Liver (tissue), 9 donors: Measurements from ENCODE around the gene SHC4. TPM values are rescaled to one million over a fixed set of nuclear protein-coding genes. Genes with fewer than 3 reads are reported as not detected.

Experiments
- DNase-seq: peaks from one replicate; pipeline ENCODE4 v3.0.0-alpha.2; 2017; ENCODE audit warnings: low spot score
- H3K27ac ChIP-seq, 2 donors: one replicate each; pipeline ENCODE4 v1.7.0; 2013; ENCODE audit warnings: inconsistent platforms in 2 of 2, low read length in 2 of 2, control low read depth in 1 of 2, low read depth in 1 of 2, mild to moderate bottlenecking in 1 of 2
- H3K27me3 ChIP-seq, 4 donors: one replicate each; pipeline versions ENCODE4 v1.6.1 to v1.7.0; 2013; ENCODE audit warnings: low read length in 3 of 4, inconsistent platforms in 1 of 4, mild to moderate bottlenecking in 1 of 4, moderate library complexity in 1 of 4; ENCODE audit not compliant: control insufficient read depth in 4 of 4, insufficient read depth in 4 of 4
- H3K36me3 ChIP-seq, 4 donors: one replicate each; pipeline versions ENCODE4 v1.6.1 to v1.7.0; 2013; ENCODE audit warnings: low read length in 3 of 4, mild to moderate bottlenecking in 3 of 4, low read depth in 1 of 4, moderate library complexity in 1 of 4; ENCODE audit not compliant: control insufficient read depth in 4 of 4, insufficient read depth in 3 of 4
- H3K4me1 ChIP-seq, 4 donors: one replicate each; pipeline versions ENCODE4 v1.6.1 to v1.7.0; 2013; ENCODE audit warnings: low read length in 3 of 4, mild to moderate bottlenecking in 3 of 4, moderate library complexity in 1 of 4; ENCODE audit not compliant: control insufficient read depth in 4 of 4, insufficient read depth in 4 of 4
- H3K4me3 ChIP-seq, 3 donors: one replicate each; pipeline versions ENCODE4 v1.6.1 to v1.7.0; 2013; ENCODE audit warnings: low read length in 3 of 3, control low read depth in 1 of 3, low read depth in 1 of 3, mild to moderate bottlenecking in 1 of 3
- H3K9ac ChIP-seq, 2 donors: one replicate each; pipeline ENCODE4 v1.7.0; 2013; ENCODE audit warnings: low read length in 2 of 2, mild to moderate bottlenecking in 2 of 2, moderate library complexity in 2 of 2, control low read depth in 1 of 2, low read depth in 1 of 2
- H3K9me3 ChIP-seq, 4 donors: one replicate each; pipeline versions ENCODE4 v1.6.1 to v1.7.0; 2013; ENCODE audit warnings: low read length in 3 of 4; ENCODE audit not compliant: control insufficient read depth in 4 of 4
- EGR1 ChIP-seq, 2 donors: IDR thresholded peaks; 2 replicates each; pipeline ENCODE4 v1.6.1; 2016 to 2018; ENCODE audit warnings: antibody characterized with exemption in 2 of 2, low read depth in 2 of 2
- FOXA1 ChIP-seq: IDR thresholded peaks from 2 replicates; pipeline ENCODE4 v1.6.1; 2016; ENCODE audit warnings: antibody characterized with exemption
- FOXA2 ChIP-seq: IDR thresholded peaks from 2 replicates; pipeline ENCODE4 v1.6.1; 2016; ENCODE audit warnings: antibody characterized with exemption
- GABPA ChIP-seq, 2 donors: IDR thresholded peaks in 1 of 2; conservative IDR thresholded peaks in 1 of 2; 2 replicates each; pipeline ENCODE4 v1.6.1; 2016; ENCODE audit warnings: antibody characterized with exemption in 2 of 2, mild to moderate bottlenecking in 1 of 2, moderate library complexity in 1 of 2
- HNF4A ChIP-seq, 2 donors: conservative IDR thresholded peaks; 2 replicates each; pipeline ENCODE4 v1.6.1; 2016; ENCODE audit warnings: antibody characterized with exemption in 2 of 2, mild to moderate bottlenecking in 2 of 2
- HNF4G ChIP-seq: IDR thresholded peaks from 2 replicates; pipeline ENCODE4 v1.6.1; 2016; ENCODE audit warnings: antibody characterized with exemption
- JUND ChIP-seq, 2 donors: IDR thresholded peaks; 2 replicates each; pipeline ENCODE4 v1.6.1; 2016; ENCODE audit warnings: antibody characterized with exemption in 2 of 2
- NR2F2 ChIP-seq: IDR thresholded peaks from 2 replicates; pipeline ENCODE4 v1.6.1; 2016; ENCODE audit warnings: antibody characterized with exemption
- RAD21 ChIP-seq, 2 donors: IDR thresholded peaks; 2 replicates each; pipeline ENCODE4 v1.6.1; 2016; ENCODE audit warnings: antibody characterized with exemption in 2 of 2, mild to moderate bottlenecking in 2 of 2
- RXRA ChIP-seq, 2 donors: IDR thresholded peaks; 2 replicates each; pipeline ENCODE4 v1.6.1; 2017 to 2018; ENCODE audit warnings: antibody characterized with exemption in 2 of 2, mild to moderate bottlenecking in 1 of 2
- SP1 ChIP-seq: IDR thresholded peaks from 2 replicates; pipeline ENCODE4 v1.6.1; 2018; ENCODE audit warnings: antibody characterized with exemption, mild to moderate bottlenecking
- TAF1 ChIP-seq: conservative IDR thresholded peaks from 2 replicates; pipeline ENCODE4 v1.6.1; 2016; ENCODE audit warnings: antibody characterized with exemption, mild to moderate bottlenecking
- YY1 ChIP-seq: IDR thresholded peaks from 2 replicates; pipeline ENCODE4 v1.6.1; 2016; ENCODE audit warnings: antibody characterized with exemption, mild to moderate bottlenecking
- WGBS: extraction: QIAGEN DNeasy Blood & Tissue Kit; methylation state at CpG from one replicate; pipeline ENCODE4 v1.1.7; 2013; 5-methylcytosine and 5-hydroxymethylcytosine counted together
- polyA plus RNA-seq, 2 donors: library from polyadenylated mRNA; stranded (reverse) in 1 of 2; unstranded in 1 of 2; fragments of 200-250 nt in 1 of 2; fragments of >200 nt in 1 of 2; fragmentation: Nextera tagmentation in 1 of 2; extraction: Ambion mirVana in 1 of 2; gene quantifications; one replicate each; pipeline versions ENCODE4 v1.2.1 to v1.2.3, GENCODE V29; 2013 to 2015
- total RNA-seq, 2 donors: library from RNA; depleted of rRNA; stranded (reverse); fragments of >200 nt; gene quantifications; one replicate each; pipeline ENCODE4 v1.2.3, GENCODE V29; 2014
- TF ChIP-seq, protein P1 (sequence below): IDR thresholded peaks from 2 replicates; pipeline ENCODE4 v1.6.1; 2016; ENCODE audit warnings: antibody characterized with exemption
- TF ChIP-seq, protein P2 (sequence below): fragments of 150-350 bp; IDR thresholded peaks from 2 replicates; pipeline ENCODE4 v1.5.1; 2017; ENCODE audit warnings: improper control_type of control experiment, low read depth, low read length; ENCODE audit not compliant: missing input control
- TF ChIP-seq, protein P3 (sequence below): IDR thresholded peaks from 2 replicates; pipeline ENCODE4 v1.6.1; 2016; ENCODE audit warnings: antibody characterized with exemption, mild to moderate bottlenecking
- TF ChIP-seq, protein P4 (sequence below): IDR thresholded peaks from 2 replicates; pipeline ENCODE4 v1.6.1; 2016; ENCODE audit warnings: antibody characterized with exemption
- TF ChIP-seq, protein P5 (sequence below): IDR thresholded peaks from 2 replicates; pipeline ENCODE4 v1.6.1; 2016; ENCODE audit warnings: antibody characterized with exemption
- donor health status: healthy.
- donor health status: healthy.
- donor health status: healthy.
- donor health status: healthy.
- donor health status: healthy.

Gene SHC4
- total and polyA plus RNA-seq, 4 donors: under 0.01 to 0.19 (median 0.05) TPM

DNA sequence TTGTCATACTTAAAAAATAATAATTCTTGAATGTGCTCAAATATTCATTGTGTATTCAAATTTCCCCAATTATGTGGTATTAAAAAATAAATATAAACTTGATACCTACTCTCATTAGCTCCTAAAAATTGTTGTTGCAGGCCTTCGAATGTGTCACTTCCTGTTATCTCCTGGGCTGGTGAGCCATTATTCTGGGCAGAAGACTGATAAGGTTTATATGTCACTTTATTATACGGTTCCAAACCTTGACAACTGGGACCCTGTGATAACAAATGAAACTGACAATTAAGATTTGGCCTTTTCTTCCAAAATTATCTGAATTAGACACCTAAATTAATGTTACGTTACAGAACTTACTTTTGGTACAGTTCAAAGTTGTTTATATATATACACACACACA, 167.8 kb downstream of the SHC4 start:
- 87% methylated on average over 3 of the region's 3 CpGs for WGBS
- TF ChIP-seq YY1: no peak
- TF ChIP-seq HNF4A (conservative IDR thresholded peaks at IDR 0.05): no peak
- no peak for TF ChIP-seq FOXA2
- TF ChIP-seq JUND (IDR thresholded peaks at IDR 0.05): no peak
- TF ChIP-seq, protein P1, sequence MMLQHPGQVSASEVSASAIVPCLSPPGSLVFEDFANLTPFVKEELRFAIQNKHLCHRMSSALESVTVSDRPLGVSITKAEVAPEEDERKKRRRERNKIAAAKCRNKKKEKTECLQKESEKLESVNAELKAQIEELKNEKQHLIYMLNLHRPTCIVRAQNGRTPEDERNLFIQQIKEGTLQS: no peak
- TF ChIP-seq RAD21 (IDR thresholded peaks at IDR 0.05): no peak
- TF ChIP-seq, protein P2, sequence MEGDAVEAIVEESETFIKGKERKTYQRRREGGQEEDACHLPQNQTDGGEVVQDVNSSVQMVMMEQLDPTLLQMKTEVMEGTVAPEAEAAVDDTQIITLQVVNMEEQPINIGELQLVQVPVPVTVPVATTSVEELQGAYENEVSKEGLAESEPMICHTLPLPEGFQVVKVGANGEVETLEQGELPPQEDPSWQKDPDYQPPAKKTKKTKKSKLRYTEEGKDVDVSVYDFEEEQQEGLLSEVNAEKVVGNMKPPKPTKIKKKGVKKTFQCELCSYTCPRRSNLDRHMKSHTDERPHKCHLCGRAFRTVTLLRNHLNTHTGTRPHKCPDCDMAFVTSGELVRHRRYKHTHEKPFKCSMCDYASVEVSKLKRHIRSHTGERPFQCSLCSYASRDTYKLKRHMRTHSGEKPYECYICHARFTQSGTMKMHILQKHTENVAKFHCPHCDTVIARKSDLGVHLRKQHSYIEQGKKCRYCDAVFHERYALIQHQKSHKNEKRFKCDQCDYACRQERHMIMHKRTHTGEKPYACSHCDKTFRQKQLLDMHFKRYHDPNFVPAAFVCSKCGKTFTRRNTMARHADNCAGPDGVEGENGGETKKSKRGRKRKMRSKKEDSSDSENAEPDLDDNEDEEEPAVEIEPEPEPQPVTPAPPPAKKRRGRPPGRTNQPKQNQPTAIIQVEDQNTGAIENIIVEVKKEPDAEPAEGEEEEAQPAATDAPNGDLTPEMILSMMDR: no peak
- no peak for DNase-seq
- H3K4me1 ChIP-seq: peaks cover 0 to 9% (median 3%) of the 10 kb centered on the region in 4 donors
- no peak overlapping the region for H3K9ac ChIP-seq
- H3K27ac ChIP-seq: no peak overlapping the region
- H3K27me3 ChIP-seq: no peaks in the 10 kb centered on the region
- H3K9me3 ChIP-seq: no peaks in the 10 kb centered on the region
- no peaks in the 10 kb centered on the region for H3K36me3 ChIP-seq
- H3K4me3 ChIP-seq: no peak overlapping the region

DNA sequence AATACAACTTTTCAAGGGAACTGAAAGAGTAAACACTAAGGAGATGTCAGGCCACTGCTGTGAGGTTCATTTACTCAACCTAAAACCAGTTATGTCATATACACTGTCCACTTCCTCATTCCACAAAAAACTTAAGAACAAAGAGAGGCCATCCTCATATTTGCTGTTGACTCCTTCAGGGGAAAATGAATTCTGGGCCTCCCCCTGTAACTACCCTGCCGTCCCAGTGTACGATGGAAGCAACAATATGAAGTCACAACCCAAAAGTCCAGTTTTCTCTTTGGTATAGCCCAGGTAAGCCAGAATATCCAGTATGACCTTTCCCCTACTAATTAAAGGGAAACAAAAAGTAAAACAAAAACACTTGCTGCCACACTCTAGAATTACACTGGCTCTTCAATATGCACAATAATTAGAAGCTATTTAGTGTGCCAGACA, 169.0 kb downstream of the SHC4 start:
- 31% methylated on average over 2 of the region's 2 CpGs for WGBS
- H3K4me3 ChIP-seq: no peak overlapping the region

More for the DNA sequence above, 169.0 kb downstream of the SHC4 start:
- H3K4me1 ChIP-seq: peaks cover 0 to 9% (median 3%) of the 10 kb centered on the region in 4 donors
- no peaks in the 10 kb centered on the region for H3K9me3 ChIP-seq
- peak overlapping the region; percentile 37 to 62 for H3K27ac ChIP-seq
- H3K27me3 ChIP-seq: no peaks in the 10 kb centered on the region
- DNase-seq: no peak
- H3K9ac ChIP-seq: no peak overlapping the region
- TF ChIP-seq, protein P3, sequence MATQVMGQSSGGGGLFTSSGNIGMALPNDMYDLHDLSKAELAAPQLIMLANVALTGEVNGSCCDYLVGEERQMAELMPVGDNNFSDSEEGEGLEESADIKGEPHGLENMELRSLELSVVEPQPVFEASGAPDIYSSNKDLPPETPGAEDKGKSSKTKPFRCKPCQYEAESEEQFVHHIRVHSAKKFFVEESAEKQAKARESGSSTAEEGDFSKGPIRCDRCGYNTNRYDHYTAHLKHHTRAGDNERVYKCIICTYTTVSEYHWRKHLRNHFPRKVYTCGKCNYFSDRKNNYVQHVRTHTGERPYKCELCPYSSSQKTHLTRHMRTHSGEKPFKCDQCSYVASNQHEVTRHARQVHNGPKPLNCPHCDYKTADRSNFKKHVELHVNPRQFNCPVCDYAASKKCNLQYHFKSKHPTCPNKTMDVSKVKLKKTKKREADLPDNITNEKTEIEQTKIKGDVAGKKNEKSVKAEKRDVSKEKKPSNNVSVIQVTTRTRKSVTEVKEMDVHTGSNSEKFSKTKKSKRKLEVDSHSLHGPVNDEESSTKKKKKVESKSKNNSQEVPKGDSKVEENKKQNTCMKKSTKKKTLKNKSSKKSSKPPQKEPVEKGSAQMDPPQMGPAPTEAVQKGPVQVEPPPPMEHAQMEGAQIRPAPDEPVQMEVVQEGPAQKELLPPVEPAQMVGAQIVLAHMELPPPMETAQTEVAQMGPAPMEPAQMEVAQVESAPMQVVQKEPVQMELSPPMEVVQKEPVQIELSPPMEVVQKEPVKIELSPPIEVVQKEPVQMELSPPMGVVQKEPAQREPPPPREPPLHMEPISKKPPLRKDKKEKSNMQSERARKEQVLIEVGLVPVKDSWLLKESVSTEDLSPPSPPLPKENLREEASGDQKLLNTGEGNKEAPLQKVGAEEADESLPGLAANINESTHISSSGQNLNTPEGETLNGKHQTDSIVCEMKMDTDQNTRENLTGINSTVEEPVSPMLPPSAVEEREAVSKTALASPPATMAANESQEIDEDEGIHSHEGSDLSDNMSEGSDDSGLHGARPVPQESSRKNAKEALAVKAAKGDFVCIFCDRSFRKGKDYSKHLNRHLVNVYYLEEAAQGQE: peak; percentile 69
- TF ChIP-seq FOXA1: no peak
- TF ChIP-seq, protein P1: no peak
- TF ChIP-seq RAD21 (IDR thresholded peaks at IDR 0.05): no peak
- TF ChIP-seq GABPA (IDR thresholded peaks at IDR 0.05 in 1 of 2, conservative IDR thresholded peaks at IDR 0.05 in 1 of 2): no peak
- no peak for TF ChIP-seq NR2F2
- TF ChIP-seq, protein P2: no peak
- peak; percentile 49 to 65 for TF ChIP-seq HNF4A (conservative IDR thresholded peaks at IDR 0.05)
- TF ChIP-seq JUND (IDR thresholded peaks at IDR 0.05): peak in 1 of 2 donors; percentile 58
- TF ChIP-seq TAF1: no peak
- no peak for TF ChIP-seq EGR1 (IDR thresholded peaks at IDR 0.05; ENCODE audit: low read depth in 2 of 2)
- no peak for TF ChIP-seq HNF4G
- TF ChIP-seq, protein P4, sequence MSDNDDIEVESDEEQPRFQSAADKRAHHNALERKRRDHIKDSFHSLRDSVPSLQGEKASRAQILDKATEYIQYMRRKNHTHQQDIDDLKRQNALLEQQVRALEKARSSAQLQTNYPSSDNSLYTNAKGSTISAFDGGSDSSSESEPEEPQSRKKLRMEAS: peak; percentile 25
- peak; percentile 92 for TF ChIP-seq SP1
- peak; percentile 53 for TF ChIP-seq YY1
- TF ChIP-seq, protein P5, sequence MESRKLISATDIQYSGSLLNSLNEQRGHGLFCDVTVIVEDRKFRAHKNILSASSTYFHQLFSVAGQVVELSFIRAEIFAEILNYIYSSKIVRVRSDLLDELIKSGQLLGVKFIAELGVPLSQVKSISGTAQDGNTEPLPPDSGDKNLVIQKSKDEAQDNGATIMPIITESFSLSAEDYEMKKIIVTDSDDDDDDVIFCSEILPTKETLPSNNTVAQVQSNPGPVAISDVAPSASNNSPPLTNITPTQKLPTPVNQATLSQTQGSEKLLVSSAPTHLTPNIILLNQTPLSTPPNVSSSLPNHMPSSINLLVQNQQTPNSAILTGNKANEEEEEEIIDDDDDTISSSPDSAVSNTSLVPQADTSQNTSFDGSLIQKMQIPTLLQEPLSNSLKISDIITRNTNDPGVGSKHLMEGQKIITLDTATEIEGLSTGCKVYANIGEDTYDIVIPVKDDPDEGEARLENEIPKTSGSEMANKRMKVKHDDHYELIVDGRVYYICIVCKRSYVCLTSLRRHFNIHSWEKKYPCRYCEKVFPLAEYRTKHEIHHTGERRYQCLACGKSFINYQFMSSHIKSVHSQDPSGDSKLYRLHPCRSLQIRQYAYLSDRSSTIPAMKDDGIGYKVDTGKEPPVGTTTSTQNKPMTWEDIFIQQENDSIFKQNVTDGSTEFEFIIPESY: peak; percentile 43
- TF ChIP-seq RXRA (IDR thresholded peaks at IDR 0.05): peak; percentile 83 to 85
- no peak for TF ChIP-seq FOXA2
- H3K36me3 ChIP-seq: no peaks in the 10 kb centered on the region
